ENCODE measurements around the gene AEBP2.
A peak's percentile ranks its signal among the peaks of the same experiment; 100 is the strongest.
"Not testable (repeated sequence)": the region's sequence is repeated elsewhere in the genome, so short reads cannot be mapped to it uniquely, and the experiment has no call there.

AEBP2 gene

GRCh38 chr12:19454837-19455236 is 15.5 kb downstream of the AEBP2 start:
- no peak for DNase-seq (ENCODE audit: low read depth)

DNA sequence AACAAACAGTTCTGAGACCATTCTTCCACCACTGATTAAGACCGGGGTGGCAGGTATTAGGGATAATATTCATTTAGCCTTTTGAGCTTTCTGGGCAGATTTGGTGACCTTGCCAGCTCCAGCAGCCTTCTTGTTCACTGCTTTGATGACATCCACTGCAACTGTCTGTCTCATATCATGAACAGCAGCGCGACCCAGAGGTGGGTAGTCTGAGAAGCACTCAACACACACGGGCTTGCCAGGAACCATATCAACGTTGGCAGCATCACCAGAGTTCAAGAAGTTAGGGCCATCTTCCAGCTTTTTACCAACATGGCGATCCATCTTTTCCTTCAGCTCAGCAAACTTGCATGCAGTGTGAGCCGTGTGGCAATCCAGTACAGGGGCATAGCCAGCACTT is 16.9 kb downstream of the AEBP2 start:
- DNase-seq (ENCODE audit: low read depth) = no peak

DNA sequence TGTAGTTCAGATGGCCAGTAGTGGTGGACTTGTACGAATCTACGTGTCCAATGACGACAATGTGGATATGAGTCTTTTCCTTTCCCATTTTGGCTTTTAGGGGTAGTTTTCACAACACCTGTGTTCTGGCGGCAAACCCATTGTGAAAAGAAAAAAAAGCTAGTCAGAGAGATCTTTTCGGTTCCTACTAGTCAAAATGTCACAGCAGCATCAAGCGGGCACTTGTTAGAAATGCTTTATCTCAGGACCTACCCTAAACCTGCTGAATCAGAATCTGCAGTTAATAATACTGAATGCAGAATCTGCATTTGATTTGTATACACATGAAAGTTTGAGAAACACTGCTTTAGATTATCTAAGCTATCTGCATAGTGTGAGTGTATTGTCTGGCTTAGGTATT is 18.3 kb downstream of the AEBP2 start:
- no peak for DNase-seq (ENCODE audit: low read depth)

- no peak for DNase-seq (ENCODE audit: low read depth)
These were observed 19.4 kb downstream of the AEBP2 start for GRCh38 chr12:19458733-19459132.

DNA sequence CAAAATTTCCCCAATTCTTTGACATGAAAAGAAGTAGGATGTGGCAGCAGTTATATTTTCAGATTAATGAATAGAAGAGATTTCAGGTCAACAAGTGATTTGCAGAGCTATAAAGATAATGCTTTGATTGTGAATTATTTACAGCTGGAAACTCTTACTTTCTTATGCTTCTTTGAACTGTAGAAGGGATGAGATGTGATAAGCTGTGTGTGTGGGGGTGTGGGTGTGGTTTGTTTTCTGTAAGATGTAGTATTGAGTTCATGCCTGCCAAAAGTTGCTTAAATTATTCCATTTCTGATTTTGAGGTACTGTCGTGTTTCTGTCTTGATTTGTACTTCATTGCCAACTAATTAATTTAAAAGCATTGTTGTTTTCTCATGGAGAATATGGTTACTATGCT is 22.7 kb downstream of the AEBP2 start:
- DNase-seq (ENCODE audit: low read depth) = no peak

DNA sequence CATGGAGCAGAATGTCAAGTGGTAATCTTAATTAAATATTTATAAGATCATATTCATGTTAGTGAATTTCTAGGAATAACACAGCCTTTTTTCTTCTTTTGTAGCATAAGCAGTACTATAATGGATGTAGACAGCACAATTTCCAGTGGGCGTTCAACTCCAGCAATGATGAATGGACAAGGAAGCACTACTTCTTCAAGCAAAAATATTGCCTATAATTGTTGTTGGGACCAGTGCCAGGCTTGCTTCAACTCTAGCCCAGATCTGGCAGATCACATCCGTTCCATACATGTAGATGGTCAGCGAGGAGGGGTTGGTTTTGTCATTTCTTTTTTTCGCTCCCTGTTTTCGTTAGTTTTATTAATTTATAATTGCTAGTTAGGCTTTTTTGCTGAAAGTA is 23.1 kb downstream of the AEBP2 start:
- no peak for DNase-seq (ENCODE audit: low read depth)

- no peak for DNase-seq (ENCODE audit: low read depth)
These were observed 24.9 kb downstream of the AEBP2 start for GRCh38 chr12:19464192-19464580.

GRCh38 chr12:19465711-19466110 is 26.4 kb downstream of the AEBP2 start:
- no peak for DNase-seq (ENCODE audit: low read depth)

DNA sequence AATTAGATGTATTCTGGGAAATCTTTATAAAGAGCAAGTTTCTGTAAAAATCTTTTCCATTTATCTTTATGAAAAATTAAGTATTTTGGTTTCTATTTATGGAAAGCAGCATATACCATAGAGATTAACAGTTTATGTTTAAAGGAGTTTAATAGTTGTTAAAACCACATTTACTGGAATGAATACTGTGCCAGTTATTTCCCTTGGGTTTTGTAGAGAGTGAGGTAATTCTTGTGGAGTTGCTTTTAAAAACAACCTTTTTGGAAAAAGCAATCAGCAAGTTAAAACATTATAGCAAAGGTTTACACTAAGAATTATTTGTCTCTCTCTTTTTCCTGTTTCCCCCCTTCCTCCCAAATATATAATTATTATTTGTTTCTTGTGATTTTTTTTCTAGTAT is 34.9 kb downstream of the AEBP2 start:
- DNase-seq (ENCODE audit: low read depth) = no peak

GRCh38 chr12:19475884-19476505 is 36.7 kb downstream of the AEBP2 start:
- not testable (repeated sequence) for DNase-seq (ENCODE audit: low read depth)

- DNase-seq (ENCODE audit: low read depth) = no peak
These were observed 37.8 kb downstream of the AEBP2 start for GRCh38 chr12:19477071-19477470.

DNA sequence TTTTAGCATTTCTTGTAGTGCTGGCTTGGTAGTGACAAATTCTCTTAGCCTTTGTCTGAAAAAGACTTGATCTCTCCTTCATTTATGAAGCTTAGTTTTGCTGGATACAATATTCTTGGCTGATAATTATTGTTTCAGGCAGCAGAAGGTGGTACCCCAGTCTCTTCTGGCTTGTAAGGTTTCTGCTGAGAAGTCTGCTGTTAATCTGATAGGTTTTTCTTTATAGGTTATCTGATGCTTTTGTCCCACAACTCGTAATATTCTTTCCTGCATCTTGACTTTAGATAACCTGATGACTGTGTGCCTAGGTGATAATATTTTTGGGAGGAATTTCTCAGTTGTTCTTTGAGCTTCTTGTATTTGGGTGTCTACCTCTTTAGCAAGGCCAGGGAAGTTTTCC is 41.2 kb downstream of the AEBP2 start:
- DNase-seq (ENCODE audit: low read depth) = no peak

- no peak for DNase-seq (ENCODE audit: low read depth)
These were observed 42.7 kb downstream of the AEBP2 start for GRCh38 chr12:19482036-19482435.

DNA sequence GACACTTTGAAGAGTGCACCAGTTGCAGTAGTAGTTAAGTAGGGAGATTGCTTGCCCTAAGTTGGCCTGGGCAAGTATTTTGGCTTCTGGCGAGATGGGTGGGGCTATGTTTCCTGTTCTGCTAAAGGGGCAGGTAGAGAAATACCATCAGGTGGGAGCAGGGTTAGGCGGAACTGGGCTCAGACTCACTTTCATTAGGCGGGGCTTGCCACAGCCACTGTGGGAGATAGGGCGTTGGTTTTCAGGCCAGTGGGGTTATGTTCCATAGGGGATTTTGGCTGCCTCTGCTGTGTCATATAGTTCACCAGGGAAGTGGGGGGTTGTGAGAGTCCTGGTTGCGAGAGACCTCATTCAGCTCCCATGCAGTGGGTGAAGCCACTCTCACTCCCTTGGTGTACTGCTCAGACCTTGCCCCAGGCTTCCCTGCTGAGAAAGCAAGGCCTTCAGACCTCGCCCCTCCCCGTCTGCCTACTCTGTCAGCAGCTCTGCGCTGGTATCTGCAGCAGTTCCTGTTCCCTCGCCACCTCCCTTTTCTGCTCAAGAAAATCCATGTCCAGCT is 43.3 kb downstream of the AEBP2 start:
- DNase-seq (ENCODE audit: low read depth) = peak; percentile 31

DNA sequence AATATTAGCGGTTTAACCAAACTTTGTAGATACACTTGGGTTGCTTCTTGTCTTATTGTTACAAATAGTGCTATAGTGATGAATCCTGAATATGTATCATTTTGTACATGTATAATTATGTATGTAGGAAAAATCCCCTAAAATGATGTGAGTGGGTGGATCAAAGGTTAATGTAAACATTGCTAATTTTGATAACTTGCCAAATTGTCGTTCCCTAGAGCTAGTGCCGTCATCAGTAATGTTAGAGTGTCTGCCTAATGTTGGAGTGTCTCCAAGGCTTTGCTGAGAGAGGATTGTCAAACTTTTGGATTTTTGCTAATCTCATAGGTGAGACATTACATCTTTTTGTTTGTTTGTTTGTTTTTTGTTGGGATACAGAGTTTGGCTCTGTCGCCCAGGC is 44.4 kb downstream of the AEBP2 start:
- DNase-seq (ENCODE audit: low read depth) = no peak

GRCh38 chr12:19484738-19485137 is 45.4 kb downstream of the AEBP2 start:
- DNase-seq (ENCODE audit: low read depth) = no peak

DNA sequence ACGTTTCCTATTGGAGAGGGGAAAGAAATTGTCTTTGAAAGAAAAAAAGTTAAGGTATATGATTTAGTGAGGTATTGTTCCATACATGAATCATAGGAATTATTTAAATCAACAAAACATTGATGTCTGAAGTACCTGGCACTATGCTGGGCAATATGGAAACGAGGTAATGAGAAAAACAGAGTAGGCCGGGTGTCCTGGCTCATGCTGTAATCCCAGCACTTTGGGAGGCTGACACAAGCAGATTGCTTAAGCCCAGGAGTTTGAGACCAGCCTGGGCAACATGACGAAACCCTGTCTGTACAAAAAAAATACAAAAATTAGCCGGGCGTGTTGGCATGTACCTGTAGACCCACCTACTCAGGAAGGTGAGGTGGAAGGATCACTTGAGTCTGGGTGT is 45.9 kb downstream of the AEBP2 start:
- DNase-seq (ENCODE audit: low read depth) = no peak

- no peak for DNase-seq (ENCODE audit: low read depth)
These were observed 49.9 kb downstream of the AEBP2 start for GRCh38 chr12:19489168-19489567.

DNA sequence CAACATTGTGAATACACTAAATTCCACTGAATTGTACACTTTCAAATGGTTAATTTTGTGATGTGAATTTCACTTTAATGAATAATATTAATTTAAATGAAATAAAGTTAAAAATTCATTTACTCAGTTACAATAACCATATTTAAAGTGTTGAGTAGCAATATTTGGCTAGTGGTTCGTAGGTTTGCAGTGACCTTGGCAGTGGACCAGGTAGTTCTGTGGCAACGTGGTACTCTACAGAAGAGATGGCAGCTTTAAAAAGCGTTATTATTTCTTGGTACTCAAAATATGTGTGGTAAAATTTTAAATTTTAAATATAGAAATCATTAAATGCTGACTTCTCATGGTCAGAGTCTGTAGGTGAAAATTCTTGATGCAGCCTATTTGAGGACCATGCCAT is 51.6 kb downstream of the AEBP2 start:
- no peak for DNase-seq (ENCODE audit: low read depth)

DNA sequence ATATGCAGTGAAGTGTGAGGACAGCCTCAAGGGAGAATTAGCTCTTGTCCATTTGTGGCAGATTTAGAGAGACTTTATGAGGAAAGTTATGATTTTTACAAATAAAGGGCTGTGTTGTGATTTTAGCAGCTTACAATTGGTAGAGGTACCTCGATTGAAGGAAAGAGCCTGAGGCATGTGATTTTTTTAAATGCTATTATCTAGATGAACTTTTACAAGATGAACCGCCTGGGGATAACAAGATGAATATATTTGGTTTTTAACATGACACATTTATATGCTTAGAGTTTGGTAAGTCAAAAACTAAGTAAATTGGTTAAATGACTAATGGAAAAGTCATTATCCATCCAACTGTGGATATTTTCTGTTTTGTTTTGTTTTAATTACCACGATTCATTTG is 52.6 kb downstream of the AEBP2 start:
- DNase-seq (ENCODE audit: low read depth) = no peak

DNA sequence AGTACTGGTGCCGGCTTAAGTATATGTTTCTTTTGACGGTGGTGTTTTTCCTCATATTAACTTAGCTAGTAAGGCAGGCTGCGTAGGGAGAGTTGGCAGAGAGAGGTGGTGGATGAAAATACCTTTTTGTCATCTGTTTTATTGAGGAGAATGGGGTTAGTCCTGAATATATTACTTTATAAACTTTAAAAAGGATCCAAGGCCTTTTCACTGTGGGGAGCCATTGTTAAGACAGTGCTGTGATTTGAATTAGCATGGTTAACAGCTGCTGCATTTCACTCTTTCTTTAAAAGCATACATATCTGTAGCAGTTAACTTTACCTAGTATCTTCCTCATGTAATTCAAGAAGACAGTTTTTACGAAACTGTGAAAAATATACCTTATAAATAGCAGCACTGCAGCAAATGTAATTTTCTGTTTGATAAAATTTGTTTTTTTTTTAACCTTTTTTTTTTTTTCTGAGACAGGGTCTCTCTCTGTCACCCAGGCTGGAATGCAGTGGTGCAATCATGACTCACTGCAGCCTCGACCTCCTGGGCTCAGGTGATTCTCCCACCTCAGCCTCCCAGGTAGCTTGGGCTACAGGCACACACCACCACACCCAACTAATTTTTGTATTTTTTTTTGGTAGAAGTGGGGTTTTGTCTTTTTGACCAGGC is 57.1 kb downstream of the AEBP2 start:
- no peak for DNase-seq (ENCODE audit: low read depth)

- no peak for DNase-seq (ENCODE audit: low read depth)
These were observed 58.8 kb downstream of the AEBP2 start for GRCh38 chr12:19498099-19498498.

GRCh38 chr12:19499030-19499429 is 59.7 kb downstream of the AEBP2 start:
- DNase-seq (ENCODE audit: low read depth) = no peak

DNA sequence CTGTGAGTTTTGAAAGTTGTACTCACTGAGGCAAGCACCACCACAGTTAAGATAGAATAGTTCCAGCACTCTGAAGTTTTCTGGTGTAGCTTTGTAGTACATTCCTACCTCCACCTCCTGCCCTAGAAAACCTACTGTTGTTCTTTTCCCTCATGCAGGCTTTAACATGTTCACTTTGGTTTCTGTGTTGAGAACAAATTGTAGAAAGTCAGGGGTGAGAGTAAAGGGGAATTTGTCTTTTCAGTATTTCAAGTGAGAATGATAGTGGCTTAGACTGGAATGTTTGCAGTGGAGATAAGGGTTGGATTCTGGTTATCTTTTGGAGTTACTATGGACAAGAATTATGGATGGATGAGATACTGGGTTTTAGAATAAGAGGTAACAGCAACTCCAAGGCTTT is 67.2 kb downstream of the AEBP2 start:
- no peak for DNase-seq (ENCODE audit: low read depth)

Measured in stimulated activated CD8-positive, alpha-beta memory T cell treated with anti-CD3 and anti-CD28 coated beads, Interleukin-7, amount 100 ng/mL, for 24 hours (primary cell).